Keratinocyte (primary cell): Measurements from ENCODE around the gene KDM3A.

ENCODE experiments used
- EZH2 ChIP-seq: IDR thresholded peaks from one replicate; pipeline ENCODE4 v1.6.1; 2012; ENCODE audit warnings: inconsistent platforms, mild to moderate bottlenecking, low read length, moderate library complexity
- TF ChIP-seq, protein P1 (sequence below), 3 experiments: IDR thresholded peaks in 1 of 3; conservative IDR thresholded peaks in 1 of 3; optimal IDR thresholded peaks in 1 of 3; 2 replicates in 2 of 3; 3 replicates in 1 of 3; pipeline versions ENCODE3 to v1.5.1; 2011; ENCODE audit warnings: low read length in 3 of 3, mild to moderate bottlenecking in 3 of 3, moderate library complexity in 2 of 3, control low read depth in 1 of 3, inconsistent platforms in 1 of 3; ENCODE audit not compliant: insufficient read depth in 2 of 3; ENCODE audit errors: extremely low read depth in 1 of 3

GRCh38 chr2:86430368-86430767 is 10.8 kb upstream of the KDM3A start:
- TF ChIP-seq, protein P1, sequence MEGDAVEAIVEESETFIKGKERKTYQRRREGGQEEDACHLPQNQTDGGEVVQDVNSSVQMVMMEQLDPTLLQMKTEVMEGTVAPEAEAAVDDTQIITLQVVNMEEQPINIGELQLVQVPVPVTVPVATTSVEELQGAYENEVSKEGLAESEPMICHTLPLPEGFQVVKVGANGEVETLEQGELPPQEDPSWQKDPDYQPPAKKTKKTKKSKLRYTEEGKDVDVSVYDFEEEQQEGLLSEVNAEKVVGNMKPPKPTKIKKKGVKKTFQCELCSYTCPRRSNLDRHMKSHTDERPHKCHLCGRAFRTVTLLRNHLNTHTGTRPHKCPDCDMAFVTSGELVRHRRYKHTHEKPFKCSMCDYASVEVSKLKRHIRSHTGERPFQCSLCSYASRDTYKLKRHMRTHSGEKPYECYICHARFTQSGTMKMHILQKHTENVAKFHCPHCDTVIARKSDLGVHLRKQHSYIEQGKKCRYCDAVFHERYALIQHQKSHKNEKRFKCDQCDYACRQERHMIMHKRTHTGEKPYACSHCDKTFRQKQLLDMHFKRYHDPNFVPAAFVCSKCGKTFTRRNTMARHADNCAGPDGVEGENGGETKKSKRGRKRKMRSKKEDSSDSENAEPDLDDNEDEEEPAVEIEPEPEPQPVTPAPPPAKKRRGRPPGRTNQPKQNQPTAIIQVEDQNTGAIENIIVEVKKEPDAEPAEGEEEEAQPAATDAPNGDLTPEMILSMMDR (optimal IDR thresholded peaks at IDR 0.05 in 1 of 3, IDR thresholded peaks at IDR 0.05 in 1 of 3, conservative IDR thresholded peaks at IDR 0.05 in 1 of 3; ENCODE audit: extremely low read depth in 1 of 3, insufficient read depth in 2 of 3, low read length in 3 of 3) = no peak
- TF ChIP-seq EZH2 = no peak
